ENCODE data around the gene EDARADD.

EDARADD gene

GRCh38 chr1:236388332-236388731 lies 5.8 kb upstream of the EDARADD start:
- Histone ChIP-seq H3K9ac (ENCODE audit: low read length) (no peak overlapping the region), H3K9me2 (ENCODE audit: low read depth, low read length) (no peaks in the 10 kb centered on the region), H4K20me1 (ENCODE audit: insufficient read depth, low read length) (no peaks in the 10 kb centered on the region), H3K9me3 (ENCODE audit: low read length) (no peaks in the 10 kb centered on the region), H3K4me1 (ENCODE audit: insufficient read depth, low read length, severe bottlenecking) (no peaks in the 10 kb centered on the region), H3K4me2 (ENCODE audit: low read length) (no peak overlapping the region), H3K27me3 (ENCODE audit: insufficient read depth, low read length) (no peaks in the 10 kb centered on the region), H2AFZ (ENCODE audit: low read length) (no peak overlapping the region), H3K36me3 (ENCODE audit: insufficient read depth, low read length) (no peaks in the 10 kb centered on the region), H3K79me2 (ENCODE audit: insufficient read depth, low read length) (no peaks in the 10 kb centered on the region), H3K27ac (ENCODE audit: low read depth, low read length, poor library complexity, severe bottlenecking) (no peak overlapping the region), H3K4me3 (ENCODE audit: low read depth, low read length, poor library complexity, severe bottlenecking) (no peak overlapping the region), H3F3A (ENCODE audit: insufficient read depth, low read length) (no peaks in the 10 kb centered on the region)
- TF ChIP-seq EZH2 (IDR thresholded peaks at IDR 0.05; ENCODE audit: borderline replicate concordance, low read length) = no peak
- TF ChIP-seq, protein P1, sequence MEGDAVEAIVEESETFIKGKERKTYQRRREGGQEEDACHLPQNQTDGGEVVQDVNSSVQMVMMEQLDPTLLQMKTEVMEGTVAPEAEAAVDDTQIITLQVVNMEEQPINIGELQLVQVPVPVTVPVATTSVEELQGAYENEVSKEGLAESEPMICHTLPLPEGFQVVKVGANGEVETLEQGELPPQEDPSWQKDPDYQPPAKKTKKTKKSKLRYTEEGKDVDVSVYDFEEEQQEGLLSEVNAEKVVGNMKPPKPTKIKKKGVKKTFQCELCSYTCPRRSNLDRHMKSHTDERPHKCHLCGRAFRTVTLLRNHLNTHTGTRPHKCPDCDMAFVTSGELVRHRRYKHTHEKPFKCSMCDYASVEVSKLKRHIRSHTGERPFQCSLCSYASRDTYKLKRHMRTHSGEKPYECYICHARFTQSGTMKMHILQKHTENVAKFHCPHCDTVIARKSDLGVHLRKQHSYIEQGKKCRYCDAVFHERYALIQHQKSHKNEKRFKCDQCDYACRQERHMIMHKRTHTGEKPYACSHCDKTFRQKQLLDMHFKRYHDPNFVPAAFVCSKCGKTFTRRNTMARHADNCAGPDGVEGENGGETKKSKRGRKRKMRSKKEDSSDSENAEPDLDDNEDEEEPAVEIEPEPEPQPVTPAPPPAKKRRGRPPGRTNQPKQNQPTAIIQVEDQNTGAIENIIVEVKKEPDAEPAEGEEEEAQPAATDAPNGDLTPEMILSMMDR (IDR thresholded peaks at IDR 0.05; ENCODE audit: low read length) = no peak

DNA sequence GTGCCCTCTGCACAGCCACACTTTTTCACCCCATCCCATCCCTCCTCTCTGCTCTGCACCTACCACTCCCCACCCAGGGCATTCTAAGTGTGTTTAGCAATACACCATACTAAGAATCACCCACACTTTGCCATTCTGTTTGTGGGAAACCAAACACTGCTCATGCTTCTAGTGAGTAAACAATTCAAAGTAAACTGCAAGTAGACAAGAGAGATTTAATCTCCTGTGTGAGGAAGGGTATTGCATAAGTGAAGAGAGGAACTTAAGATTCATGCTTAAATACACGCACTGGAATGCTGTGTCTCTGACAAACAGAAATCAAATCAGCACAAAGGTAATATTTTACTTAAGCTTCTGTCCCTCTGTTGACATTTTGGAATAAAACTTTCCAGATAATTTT lies 4.8 kb upstream of the EDARADD start:
- Histone ChIP-seq H3K36me3 (ENCODE audit: insufficient read depth, low read length) (no peaks in the 10 kb centered on the region), H3K4me1 (ENCODE audit: insufficient read depth, low read length, severe bottlenecking) (no peaks in the 10 kb centered on the region), H3K9ac (ENCODE audit: low read length) (no peak overlapping the region), H4K20me1 (ENCODE audit: insufficient read depth, low read length) (no peaks in the 10 kb centered on the region), H3K4me2 (ENCODE audit: low read length) (no peak overlapping the region), H3K79me2 (ENCODE audit: insufficient read depth, low read length) (no peaks in the 10 kb centered on the region), H3K27me3 (ENCODE audit: insufficient read depth, low read length) (no peaks in the 10 kb centered on the region), H3K4me3 (ENCODE audit: low read depth, low read length, poor library complexity, severe bottlenecking) (no peak overlapping the region), H3K9me2 (ENCODE audit: low read depth, low read length) (no peaks in the 10 kb centered on the region), H3F3A (ENCODE audit: insufficient read depth, low read length) (no peaks in the 10 kb centered on the region), H2AFZ (ENCODE audit: low read length) (no peak overlapping the region), H3K9me3 (ENCODE audit: low read length) (no peaks in the 10 kb centered on the region), H3K27ac (ENCODE audit: low read depth, low read length, poor library complexity, severe bottlenecking) (no peak overlapping the region)
- TF ChIP-seq EZH2 (IDR thresholded peaks at IDR 0.05; ENCODE audit: borderline replicate concordance, low read length) = no peak
- TF ChIP-seq, protein P1 (IDR thresholded peaks at IDR 0.05; ENCODE audit: low read length) = no peak

- Histone ChIP-seq H3K4me1 (ENCODE audit: insufficient read depth, low read length, severe bottlenecking) (no peaks in the 10 kb centered on the region), H3K4me2 (ENCODE audit: low read length) (no peak overlapping the region), H3K36me3 (ENCODE audit: insufficient read depth, low read length) (no peaks in the 10 kb centered on the region), H4K20me1 (ENCODE audit: insufficient read depth, low read length) (no peaks in the 10 kb centered on the region), H2AFZ (ENCODE audit: low read length) (no peak overlapping the region), H3K9me3 (ENCODE audit: low read length) (no peaks in the 10 kb centered on the region), H3K79me2 (ENCODE audit: insufficient read depth, low read length) (no peaks in the 10 kb centered on the region), H3K4me3 (ENCODE audit: low read depth, low read length, poor library complexity, severe bottlenecking) (no peak overlapping the region), H3K27ac (ENCODE audit: low read depth, low read length, poor library complexity, severe bottlenecking) (no peak overlapping the region), H3K27me3 (ENCODE audit: insufficient read depth, low read length) (no peaks in the 10 kb centered on the region; the same call in 1 of the 2 replicates), H3F3A (ENCODE audit: insufficient read depth, low read length) (no peaks in the 10 kb centered on the region), H3K9ac (ENCODE audit: low read length) (no peak overlapping the region), H3K9me2 (ENCODE audit: low read depth, low read length) (no peaks in the 10 kb centered on the region)
- TF ChIP-seq EZH2 (IDR thresholded peaks at IDR 0.05; ENCODE audit: borderline replicate concordance, low read length) = no peak
- TF ChIP-seq, protein P1 (IDR thresholded peaks at IDR 0.05; ENCODE audit: low read length) = no peak
These were observed 3.1 kb upstream of the EDARADD start for GRCh38 chr1:236391008-236391407.

All from OCI-LY1 (cell line).